ENCODE results near the gene SPNS2.
A peak's percentile ranks its signal among the peaks of the same experiment; 100 is the strongest.
"Not testable (repeated sequence)": the region's sequence is repeated elsewhere in the genome, so short reads cannot be mapped to it uniquely, and the experiment has no call there.

Gene SPNS2

DNA sequence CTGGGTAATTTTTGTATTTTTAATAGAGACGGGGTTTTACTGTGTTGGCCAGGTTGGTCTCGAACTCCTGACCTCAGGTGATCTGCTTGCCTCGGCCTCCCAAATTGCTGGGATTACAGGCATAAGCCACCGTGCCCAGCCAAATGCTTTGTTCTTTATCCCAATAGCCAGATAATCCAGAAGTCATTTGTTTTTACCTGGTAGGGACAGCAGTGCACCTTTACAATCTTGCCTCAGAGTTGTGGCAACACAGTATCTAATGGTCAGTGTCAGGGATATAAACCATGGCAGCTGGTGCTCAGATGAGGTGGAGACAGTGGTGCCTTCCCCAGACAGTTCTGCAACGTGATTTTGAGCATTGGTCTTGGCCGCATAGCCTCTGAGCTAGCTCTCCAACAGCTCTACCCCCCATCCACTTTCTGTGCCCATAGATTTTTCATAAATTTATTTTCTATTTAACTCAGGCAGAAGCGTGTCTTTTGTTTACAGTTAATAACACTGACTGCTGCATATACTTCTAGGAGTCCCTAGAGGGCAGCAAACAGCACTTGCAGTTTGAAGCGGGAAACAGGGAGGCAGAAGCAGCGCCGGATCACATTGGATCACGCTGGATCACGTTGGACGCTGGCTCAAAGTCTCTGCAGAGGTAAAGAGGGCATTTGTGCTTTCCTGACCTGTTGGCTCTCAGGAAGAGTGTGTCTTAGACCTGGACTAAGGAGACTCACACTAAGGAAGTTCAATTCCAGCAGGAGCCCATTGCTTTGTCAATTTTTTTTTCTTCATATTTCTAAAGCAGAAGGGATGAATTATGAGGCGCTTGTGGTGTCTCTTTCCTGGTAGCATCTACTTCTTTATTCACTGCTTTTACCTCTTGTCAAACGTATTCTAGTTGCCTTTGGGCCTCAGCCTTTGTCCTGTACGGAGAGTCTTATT is 66.8 kb downstream of the SPNS2 start:
- DNase-seq (ENCODE audit: low read depth, low spot score) = peak; percentile 80

DNA sequence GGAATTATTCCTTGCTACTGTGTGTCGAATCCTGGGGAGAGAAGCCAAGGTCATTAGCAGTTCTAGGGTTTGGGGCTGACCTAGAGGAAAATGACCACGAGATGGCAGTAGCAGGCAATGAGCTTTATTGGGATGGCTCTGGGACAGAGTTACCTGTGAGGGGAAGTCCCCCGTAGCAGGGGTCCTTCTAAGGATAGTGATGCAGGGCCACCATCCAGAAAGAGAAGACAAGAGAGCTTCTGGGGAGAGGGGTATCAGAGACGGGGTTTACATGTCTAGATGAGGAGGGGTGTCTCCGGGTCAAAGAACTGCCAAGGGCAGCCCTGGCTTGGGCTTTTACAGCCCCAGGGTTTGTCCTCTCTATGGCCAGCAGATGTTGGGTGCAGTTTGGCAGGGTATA is 68.1 kb downstream of the SPNS2 start:
- DNase-seq (ENCODE audit: low read depth, low spot score) = peak; percentile 87

DNA sequence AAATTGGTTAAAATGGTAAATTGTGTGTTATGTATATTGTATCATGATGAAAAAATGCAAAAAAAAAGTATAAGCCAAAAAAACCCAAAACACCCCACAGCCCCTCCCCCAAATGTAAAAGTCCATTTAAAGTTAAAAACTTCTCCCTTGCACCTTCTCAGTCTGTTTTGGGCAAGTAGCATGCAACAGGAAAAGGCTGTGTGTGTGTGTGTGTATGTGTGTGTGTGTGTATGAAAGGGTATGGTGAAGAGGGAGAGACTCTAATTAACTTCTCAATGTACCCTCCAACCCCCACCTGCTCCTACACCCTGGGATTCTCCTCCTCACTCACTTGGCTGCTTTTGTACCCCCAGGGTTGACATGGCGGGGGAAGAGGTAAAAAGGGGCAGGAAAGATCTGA is 70.9 kb downstream of the SPNS2 start:
- DNase-seq (ENCODE audit: low read depth, low spot score) = no peak

DNA sequence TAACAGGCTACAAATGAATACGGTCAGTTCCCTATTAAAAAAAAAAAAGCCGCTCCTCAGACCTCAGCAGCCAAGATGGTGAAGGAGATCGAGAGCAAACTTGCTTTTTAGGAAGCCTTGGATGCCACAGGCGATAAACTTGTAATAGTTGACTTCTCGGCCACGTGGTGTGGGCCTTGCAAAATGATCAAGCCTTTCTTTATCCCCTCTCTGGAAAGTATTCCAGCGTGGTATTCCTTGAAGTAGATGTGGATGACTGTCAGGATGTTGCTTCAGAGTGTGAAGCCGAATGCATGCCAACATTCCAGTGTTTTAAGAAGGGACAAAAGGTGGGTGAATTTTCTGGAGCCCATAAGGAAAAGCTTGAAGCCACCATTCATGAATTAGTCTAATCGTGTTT is 73.5 kb downstream of the SPNS2 start:
- DNase-seq (ENCODE audit: low read depth, low spot score) = no peak

DNA sequence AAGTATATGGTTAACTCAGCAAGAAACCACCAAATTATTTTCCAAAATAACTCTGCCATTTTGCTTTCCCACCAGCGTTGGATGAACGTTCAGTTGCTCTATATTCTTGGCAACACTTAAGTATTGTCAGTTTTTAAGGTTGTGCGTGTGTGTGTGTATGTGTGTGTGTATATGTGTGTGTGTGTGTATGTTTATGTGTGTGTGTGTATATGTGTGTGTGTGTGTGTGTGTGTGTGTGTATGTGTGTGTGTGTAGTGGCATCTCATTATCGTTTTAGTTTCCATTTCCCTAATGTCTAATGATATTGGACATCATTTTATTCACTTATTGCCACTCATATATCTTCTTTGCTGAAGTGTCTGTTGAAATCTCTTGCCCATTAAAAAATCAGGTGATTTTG is 74.4 kb downstream of the SPNS2 start:
- no peak for DNase-seq (ENCODE audit: low read depth, low spot score)

DNA sequence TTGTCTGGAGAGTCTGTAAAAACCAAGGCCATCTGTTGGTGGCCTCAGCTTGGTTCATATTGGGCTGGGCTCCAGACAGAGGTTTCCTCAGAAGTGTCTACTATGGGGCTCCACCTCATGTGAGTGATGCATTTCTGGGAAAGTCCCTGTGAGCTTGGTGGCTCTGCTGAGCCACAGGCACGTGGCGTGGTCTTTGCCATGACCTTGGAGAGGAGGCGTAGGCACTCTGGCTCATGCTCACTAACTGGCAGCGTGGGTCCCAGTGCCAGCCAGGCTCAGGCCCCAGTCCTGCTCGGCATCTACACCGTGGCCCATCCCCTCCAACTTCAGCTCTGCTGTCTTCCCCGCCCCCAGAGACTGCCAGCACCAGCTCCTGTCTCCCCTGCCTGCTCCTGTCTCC is 75.0 kb downstream of the SPNS2 start:
- no peak for DNase-seq (ENCODE audit: low read depth, low spot score)

DNA sequence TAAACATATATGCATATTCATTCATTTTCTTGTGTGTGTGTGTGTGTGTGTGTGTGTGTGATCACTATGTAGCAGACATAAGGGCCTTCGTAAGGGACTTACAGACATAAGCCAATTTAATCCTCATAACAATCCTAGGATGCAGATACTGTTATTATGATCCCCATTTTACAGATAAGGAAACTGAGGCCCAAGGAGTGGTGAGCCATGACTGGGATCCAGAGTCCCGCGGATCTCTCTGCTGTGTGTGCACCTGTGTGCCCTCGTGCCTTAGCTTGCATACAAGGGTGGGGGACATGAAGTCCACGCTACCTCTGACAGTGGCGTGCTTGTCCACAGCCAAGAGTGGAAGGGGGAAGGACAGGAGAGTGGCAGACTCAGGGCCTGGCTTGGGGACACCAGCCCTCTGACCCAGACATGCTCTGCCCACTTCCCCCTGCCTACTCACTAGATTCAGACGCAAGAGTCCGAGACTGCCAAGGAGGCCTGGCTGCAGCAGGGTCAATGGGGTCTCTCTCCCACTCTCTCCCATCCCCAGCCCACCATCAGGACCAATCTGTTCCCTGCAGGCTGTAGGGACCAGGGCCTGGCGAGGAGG is 75.9 kb downstream of the SPNS2 start:
- DNase-seq (ENCODE audit: low read depth, low spot score) = no peak

DNA sequence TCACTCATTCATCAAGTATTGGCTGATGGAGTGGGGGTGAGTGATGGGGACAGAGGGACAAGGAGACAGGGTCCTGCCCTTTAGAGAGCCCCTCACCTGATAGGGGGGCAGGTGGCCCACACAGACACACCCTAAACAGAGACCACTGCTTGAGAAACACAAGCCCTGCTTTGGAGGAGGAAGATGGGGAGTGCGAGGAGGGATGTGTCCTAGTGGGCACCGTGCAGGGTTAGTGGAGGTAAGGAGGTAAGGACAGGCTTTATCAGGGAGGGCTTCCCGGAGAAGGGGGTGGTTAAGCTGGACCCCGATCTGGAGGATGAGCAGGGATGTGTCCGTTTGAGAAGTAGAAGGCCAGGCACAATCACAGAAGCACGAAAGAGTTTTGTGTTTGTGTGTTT is 77.5 kb downstream of the SPNS2 start:
- DNase-seq (ENCODE audit: low read depth, low spot score) = no peak

DNA sequence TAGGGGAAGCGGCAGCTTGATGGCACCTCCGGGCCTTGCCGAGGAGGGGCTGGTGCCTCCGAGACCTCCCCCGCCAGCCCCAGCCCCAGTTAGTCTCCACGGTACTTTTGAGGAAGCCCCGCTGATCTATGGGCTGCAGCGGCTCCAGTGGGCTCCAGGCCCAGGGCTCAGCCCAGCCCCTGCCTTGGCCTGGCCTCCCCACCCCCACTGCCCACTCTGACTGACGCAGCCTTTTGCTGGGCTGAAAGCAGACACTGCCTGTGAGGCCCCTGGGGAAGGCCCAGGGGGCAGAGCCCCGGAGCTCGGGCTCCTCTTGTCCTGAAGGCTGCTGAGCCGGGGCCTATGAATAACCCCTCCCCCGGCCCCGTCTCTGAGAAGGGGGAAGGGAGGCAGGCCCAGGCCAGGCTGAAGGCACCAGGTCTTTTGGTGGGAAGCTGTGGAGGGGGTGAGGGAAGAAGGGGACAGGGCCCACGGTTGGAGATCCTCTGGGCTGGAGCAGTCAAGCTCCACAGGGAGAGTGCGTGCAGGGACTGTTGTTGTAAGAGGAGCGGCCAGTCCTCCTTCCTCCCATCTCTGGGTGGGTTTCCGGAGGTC is 78.1 kb downstream of the SPNS2 start:
- peak; percentile 89 for DNase-seq (ENCODE audit: low read depth, low spot score)

DNA sequence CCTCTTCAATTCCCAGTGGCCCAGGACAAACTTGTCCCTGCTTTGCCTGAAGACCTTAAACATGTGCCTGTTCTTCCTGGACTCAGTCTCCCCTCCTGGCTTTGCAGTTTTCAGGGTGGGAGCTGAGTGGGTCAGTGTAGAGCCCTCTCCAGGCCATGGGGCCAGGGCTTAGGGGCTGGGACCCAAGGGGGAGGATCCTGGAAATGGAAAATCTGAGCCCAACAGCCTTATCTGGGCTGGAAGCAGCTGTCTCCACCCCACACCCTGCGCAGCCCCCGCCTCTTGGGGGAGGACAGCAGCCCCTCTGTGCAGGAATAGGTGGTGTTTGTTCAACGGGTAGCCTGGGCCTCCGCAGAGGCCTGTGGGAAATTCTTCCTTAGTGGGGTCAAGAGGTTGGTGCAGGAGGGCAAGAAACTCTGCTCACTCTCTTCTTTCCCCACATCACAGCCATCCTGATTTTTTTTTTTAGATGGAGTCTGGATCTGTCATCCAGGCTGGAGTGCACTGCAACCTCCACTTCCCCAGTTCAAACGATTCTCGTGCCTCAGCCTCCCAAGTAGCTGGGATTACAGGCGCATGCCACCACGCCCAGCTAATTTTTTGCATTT is 78.8 kb downstream of the SPNS2 start:
- DNase-seq (ENCODE audit: low read depth, low spot score) = no peak

DNA sequence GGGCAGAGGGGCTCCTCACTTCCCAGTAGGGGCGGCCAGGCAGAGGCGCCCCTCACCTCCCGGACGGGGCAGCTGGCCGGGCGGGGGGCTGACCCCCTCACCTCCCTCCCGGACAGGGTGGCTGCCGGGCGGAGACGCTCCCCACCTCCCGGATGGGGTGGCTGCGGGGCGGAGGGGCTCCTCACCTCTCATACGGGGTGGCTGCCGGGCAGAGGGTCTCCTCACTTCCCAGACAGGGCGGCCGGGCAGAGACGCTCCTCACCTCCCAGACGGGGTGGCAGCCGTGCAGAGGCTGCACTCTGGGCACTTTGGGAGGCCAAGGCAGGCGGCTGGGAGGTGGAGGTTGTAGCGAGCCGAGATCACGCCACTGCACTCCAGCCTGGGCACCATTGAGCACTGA is 79.7 kb downstream of the SPNS2 start:
- not testable (repeated sequence) for DNase-seq (ENCODE audit: low read depth, low spot score)

DNA sequence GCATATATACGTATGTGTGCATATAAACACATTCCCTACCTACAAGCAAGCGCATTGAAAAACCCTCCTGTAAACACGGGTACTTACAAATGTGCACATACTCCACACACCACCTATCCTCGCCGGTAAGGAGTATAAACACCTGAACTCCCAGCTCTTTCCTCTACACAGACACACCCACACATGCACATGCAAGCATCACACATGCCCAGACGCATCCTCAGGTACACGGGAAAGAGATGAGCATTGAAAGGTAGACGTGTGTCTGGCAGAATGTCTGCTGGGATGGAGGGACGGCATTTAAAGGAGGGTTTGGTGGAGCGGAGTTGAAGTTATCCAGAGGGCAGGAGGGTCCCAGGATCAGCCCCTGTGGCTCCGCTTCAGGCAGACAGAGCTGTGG is 81.0 kb downstream of the SPNS2 start:
- DNase-seq (ENCODE audit: low read depth, low spot score) = no peak

DNA sequence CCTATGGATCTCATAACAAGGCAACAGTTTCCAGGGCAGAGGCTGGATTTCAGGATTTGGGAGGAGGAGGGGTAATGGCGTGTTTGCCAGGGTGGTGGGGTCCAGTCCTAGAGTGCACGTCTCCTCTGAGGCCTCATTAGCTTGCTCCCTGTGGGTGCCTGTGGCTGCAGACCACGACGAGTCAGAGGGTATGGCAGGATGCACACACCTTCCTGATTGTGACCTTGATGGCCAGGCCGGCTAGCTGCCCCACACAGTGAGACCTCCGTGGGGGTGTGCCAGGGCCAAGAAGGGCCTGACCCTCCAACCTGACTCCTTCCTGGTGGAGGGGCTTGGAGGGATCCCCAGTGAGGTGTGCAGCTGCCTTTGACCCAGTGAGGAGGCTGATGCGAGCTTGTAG is 81.6 kb downstream of the SPNS2 start:
- DNase-seq (ENCODE audit: low read depth, low spot score) = no peak

DNA sequence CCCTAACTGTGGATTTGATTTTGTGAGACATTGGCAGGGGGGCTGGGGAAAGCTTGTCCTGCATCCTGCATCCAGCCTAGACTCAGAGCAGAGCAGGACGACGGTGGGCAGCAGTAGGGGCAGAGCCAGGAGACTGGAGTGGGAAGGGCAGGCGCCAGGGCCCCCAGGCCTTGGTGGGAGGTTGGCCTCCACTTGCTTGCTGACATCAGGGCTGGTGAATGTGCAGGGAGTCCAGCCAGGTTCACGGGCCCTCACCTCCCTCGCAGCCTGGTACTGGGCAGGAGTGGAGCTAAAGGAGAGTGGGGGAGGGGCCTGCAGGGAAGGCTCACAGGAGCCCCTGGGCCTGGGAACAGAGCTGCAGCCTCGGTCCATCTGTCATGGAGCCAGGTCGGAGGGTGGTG is 83.4 kb downstream of the SPNS2 start:
- no peak for DNase-seq (ENCODE audit: low read depth, low spot score)

DNA sequence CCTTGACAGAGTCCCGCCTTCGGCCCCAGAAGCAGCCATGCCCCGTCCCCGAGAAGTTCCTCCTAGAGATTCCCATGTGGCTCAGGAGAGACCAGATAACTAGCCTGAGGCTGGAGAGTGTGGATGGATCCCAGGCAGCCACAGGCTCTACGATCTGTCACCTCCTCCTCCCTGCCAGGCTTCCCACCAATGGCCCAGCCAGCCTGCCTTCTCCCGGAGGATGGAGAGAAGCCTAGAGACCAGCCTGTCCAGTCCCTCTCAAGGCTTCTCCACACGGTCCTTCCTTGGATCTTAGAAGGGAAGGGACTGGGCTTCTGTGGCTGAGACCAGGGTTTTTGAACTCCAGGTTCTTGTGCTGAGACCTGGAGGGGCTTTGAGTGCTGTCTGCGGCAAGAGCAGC is 84.0 kb downstream of the SPNS2 start:
- peak; percentile 62 for DNase-seq (ENCODE audit: low read depth, low spot score)

DNA sequence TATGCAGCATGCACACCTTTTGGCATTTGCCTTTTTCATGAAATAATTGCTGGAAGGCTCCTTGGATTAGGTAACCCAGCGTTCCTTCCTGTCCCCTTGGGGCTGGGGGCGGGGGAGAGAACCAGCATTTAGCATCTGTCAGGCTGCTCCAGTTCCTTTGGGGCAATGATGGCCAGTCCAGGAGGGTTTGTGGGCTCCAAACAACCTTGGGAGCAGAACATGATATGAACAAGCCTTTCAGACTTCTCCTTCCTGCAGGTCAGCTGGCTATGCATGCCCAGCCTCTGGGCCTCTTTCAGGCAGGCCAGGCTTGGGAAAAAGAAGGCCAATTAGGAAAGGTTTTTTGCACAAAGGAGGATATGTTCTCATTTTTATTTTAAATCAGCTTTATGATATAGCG is 84.5 kb downstream of the SPNS2 start:
- DNase-seq (ENCODE audit: low read depth, low spot score) = no peak

DNA sequence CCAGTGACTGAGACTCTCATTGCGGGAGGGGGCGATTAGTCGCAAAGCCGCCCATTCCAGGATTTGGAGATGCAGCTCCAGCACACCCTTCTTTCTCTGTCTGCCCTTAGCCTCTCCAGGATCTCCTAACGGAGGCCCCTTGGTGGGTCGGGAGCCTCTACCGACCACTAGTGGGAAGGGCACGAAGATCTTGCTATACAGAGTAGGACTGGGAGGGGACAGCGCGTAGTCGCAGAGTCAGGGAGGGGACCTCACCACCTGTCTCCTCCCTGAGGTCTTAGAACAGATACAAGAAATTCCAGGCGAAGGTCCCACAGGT is 85.1 kb downstream of the SPNS2 start:
- peak; percentile 65 for DNase-seq (ENCODE audit: low read depth, low spot score)

DNA sequence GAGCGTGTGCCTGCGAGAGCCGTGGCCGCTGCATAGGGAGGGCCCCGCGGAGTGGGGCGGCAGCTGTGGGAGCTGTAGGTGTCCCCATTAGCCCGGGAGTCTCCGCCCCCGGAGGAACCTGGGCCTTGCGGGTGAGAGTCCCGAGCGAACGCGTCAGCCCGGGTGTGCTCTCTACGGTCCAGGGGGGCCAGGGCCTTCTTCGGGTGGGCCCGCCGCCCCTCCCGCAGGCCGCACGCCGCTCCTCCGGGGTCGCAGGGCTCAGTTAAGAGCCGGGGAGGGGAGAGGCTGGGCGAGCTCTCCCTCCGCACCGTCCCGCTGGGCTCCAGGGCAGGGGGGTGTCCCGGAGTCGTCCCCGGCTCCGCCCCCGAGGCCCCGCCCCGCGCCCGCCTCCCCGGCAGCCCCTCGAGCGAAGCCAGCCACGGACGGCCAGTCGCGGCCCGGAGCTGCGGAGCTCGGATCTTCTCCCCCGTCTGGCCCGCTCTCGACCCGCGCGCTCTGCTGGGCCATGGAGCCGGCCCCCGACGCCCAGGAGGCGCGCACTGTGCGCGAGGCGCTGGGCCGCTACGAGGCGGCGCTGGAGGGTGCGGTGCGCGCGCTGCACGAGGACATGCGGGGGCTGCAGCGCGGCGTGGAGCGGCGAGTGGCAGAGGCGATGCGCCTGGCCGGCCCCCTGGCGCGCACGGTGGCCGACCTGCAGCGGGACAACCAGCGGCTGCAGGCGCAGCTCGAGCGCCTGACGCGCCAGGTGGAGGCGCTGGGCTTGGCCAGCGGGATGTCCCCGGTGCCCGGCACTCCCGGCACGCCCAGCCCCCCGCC is 85.6 kb downstream of the SPNS2 start, which contains the start of gene SMTNL2:
Gene SMTNL2, plus strand, starts transcription at position 429 of the 816 bp plus-strand sequence. Its CDS starts 77 bp downstream, at position 506.
- no peak for DNase-seq (ENCODE audit: low read depth, low spot score)

DNA sequence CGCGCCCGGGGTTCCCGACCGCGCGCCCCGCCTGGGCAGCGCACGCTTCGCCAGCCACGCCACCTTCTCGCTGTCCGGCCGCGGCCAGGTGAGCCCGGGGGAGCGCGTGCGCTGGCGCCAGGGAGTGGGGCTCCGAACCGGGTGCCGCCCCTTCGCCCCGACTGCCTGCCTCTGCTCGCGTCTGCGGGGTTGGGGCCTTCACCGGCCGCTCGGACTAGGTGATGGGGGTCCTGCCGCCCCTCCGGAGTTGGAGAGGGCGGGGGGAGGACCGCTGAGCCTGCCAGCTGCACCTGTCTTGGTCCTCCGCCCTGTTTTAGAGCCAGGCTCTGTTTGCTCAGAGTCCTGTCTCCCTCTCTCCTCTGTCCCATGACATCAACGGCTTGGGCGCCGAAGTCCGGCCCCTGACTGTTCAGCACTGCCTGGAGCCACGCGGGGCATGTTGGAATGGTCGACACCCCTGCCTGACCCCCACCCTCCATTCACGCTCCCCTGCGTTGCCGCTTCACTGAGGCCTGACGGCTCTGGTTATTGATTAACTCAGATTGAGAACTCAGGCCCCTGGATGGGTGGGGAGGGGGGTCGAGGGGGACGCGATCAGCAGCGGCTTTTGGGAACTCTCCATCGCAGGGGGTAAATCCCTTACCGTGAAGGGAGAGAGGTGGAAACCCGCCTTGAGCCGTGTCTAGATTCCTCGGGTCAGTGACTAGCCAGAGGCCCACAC is 86.4 kb downstream of the SPNS2 start:
- DNase-seq (ENCODE audit: low read depth, low spot score) = no peak

DNA sequence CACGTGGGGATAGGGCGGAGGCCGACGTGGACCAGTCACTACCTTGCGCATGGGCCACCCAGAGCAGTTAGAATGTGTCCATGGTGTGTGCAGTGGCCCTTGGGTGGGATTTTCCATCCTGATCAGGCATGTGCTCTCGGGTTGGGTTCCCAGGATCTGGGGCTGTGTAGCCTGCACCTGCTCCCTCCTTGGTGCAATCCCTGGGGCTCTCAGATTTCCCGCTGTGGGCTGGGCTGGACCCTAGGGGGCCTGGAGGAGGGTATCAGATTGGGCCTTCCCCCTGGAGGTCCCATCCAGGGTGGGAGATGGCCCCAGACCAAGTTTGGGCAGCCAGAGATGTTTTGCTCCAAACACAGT is 86.9 kb downstream of the SPNS2 start:
- no peak for DNase-seq (ENCODE audit: low read depth, low spot score)

DNA sequence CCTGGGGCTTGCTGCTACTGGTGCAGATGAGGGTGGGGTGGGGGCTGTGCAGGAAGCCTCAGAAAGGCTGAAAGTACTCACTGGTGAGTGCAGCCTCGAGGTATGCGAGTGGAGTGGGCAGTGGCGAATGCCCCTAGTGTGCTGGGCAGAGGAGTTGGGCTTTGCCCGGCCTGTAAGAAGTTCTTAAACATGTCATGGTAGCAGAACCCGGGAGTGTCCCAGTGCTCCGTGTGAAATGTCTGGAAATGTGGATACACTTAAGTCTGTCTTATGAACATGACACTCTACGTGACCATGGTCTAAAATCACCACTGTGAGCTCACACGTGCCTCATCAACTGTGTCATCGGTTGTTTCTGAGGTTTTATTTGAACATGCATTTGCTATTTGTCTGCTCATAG is 87.4 kb downstream of the SPNS2 start:
- DNase-seq (ENCODE audit: low read depth, low spot score) = no peak

Data from ELF-1 (cell line).